HCT116 (cell line): ENCODE data around the gene BCL6. TPM values are rescaled to one million over a fixed set of nuclear protein-coding genes. Genes with fewer than 3 reads are reported as not detected.

ENCODE experiments used
- ATAC-seq: fragments of 200-7000 bp; cut with Tn5 transposase; 2 replicates; pipeline ENCODE4 v1.9.1; 2020; ENCODE audit warnings: mild to moderate bottlenecking, moderate library complexity
- BruUV-seq: library from RNA; stranded (reverse); fragments of 400-500 nt; replicated peaks from 2 replicates; lab custom pipeline; 2021; lab: Mats Ljungman, UMichigan
- CTCF ChIA-PET: fragments of 300-600 bp; sonication (Branson Sonifier 250); formaldehyde crosslinking; loops from one replicate; lab custom pipeline; 2021; ENCODE audit warnings: antibody characterized with exemption; lab: Charles Lee
- POLR2A ChIA-PET: fragments of 300-600, 350-600 bp; sonication (Branson Sonifier 250); formaldehyde crosslinking; loops from one replicate; lab custom pipeline; 2021; ENCODE audit warnings: antibody characterized with exemption; lab: Charles Lee
- RAD21 ChIA-PET, 2 experiments: fragments of 300-600 bp; sonication (Branson Sonifier 250); formaldehyde crosslinking; loops; one replicate each; lab custom pipeline; 2023; ENCODE audit warnings: low total read pairs in 2 of 2; ENCODE audit not compliant: uncharacterized antibody in 2 of 2, unreplicated experiment in 2 of 2, low non-redundant PET in 1 of 2; lab: Charles Lee
- DNase-seq: peaks from one replicate; pipeline ENCODE4 v3.0.0-alpha.2; 2010; ENCODE audit warnings: low read depth, low spot score
- H2AFZ ChIP-seq: fragments of 200-600 bp; shearing (Covaris generic), sonication (generic); 2 replicates; pipeline ENCODE4 v1.6.1; 2017; ENCODE audit warnings: low read depth, mixed run types, mixed read lengths, antibody characterized with exemption, low read length; ENCODE audit not compliant: poor library complexity, severe bottlenecking
- H3K27ac ChIP-seq: 2 replicates; pipeline ENCODE4 v1.5.1; 2012; ENCODE audit warnings: low read depth, low read length
- H3K27me3 ChIP-seq: fragments of 200-600 bp; sonication (generic); 2 replicates; pipeline ENCODE4 v1.6.1; 2016; ENCODE audit warnings: mixed run types, low read length, mixed read lengths; ENCODE audit not compliant: insufficient read depth
- H3K36me3 ChIP-seq, 2 experiments: fragments of 200-500 bp in 1 of 2; fragments of 200-600 bp in 1 of 2; sonication (Bioruptor generic) in 1 of 2; sonication (generic) in 1 of 2; 2 replicates each; pipeline versions ENCODE4 v1.5.1 to v1.6.1; 2014 to 2016; ENCODE audit warnings: low read length in 2 of 2, inconsistent platforms in 1 of 2, mixed read lengths in 1 of 2, mixed run types in 1 of 2; ENCODE audit not compliant: insufficient read depth in 2 of 2, control insufficient read depth in 1 of 2
- H3K4me1 ChIP-seq, 2 experiments: fragments of 200-600 bp in 1 of 2; sonication (generic) in 1 of 2; 2 replicates each; pipeline versions ENCODE4 v1.5.1 to v1.6.1; 2012 to 2017; ENCODE audit warnings: low read length in 2 of 2, inconsistent platforms in 1 of 2, mild to moderate bottlenecking in 1 of 2, mixed read lengths in 1 of 2, mixed run types in 1 of 2, moderate library complexity in 1 of 2; ENCODE audit not compliant: insufficient read depth in 2 of 2, control insufficient read depth in 1 of 2
- H3K4me2 ChIP-seq: fragments of 200-600 bp; sonication (generic); 2 replicates; pipeline ENCODE4 v1.6.1; 2017; ENCODE audit warnings: mixed run types, low read length, mixed read lengths
- H3K4me3 ChIP-seq, 2 experiments: fragments of 200-600 bp in 1 of 2; sonication (generic) in 1 of 2; replicated peaks in 1 of 2; 2 replicates each; pipeline ENCODE4 v1.5.1; 2011 to 2016; ENCODE audit warnings: low read length in 2 of 2, control low read depth in 1 of 2, low read depth in 1 of 2, mild to moderate bottlenecking in 1 of 2, mixed read lengths in 1 of 2, mixed run types in 1 of 2
- H3K79me2 ChIP-seq: fragments of 200-600 bp; sonication (generic); 2 replicates; pipeline ENCODE4 v1.6.1; 2017; ENCODE audit warnings: mild to moderate bottlenecking, mixed run types, low read length, moderate library complexity, mixed read lengths; ENCODE audit not compliant: insufficient read depth
- H3K9ac ChIP-seq: fragments of 200-600 bp; sonication (generic); 2 replicates; pipeline ENCODE4 v1.6.1; 2016; ENCODE audit warnings: low read length, mixed read lengths
- H3K9me2 ChIP-seq: fragments of 200-600 bp; sonication (generic), shearing (Covaris generic); 2 replicates; pipeline ENCODE4 v1.6.1; 2017; ENCODE audit warnings: mixed run types, mild to moderate bottlenecking, moderate library complexity; ENCODE audit not compliant: insufficient read depth
- H3K9me3 ChIP-seq, 2 experiments: fragments of 200-500 bp in 1 of 2; fragments of 200-600 bp in 1 of 2; sonication (Bioruptor generic) in 1 of 2; sonication (generic) in 1 of 2; 2 replicates each; pipeline ENCODE4 v1.6.1; 2014 to 2017; ENCODE audit warnings: low read length in 2 of 2, mixed read lengths in 2 of 2, inconsistent platforms in 1 of 2, low read depth in 1 of 2, mild to moderate bottlenecking in 1 of 2, mixed run types in 1 of 2, moderate library complexity in 1 of 2; ENCODE audit not compliant: control insufficient read depth in 1 of 2, insufficient read depth in 1 of 2
- H4K20me1 ChIP-seq: fragments of 200-600 bp; sonication (generic), shearing (Covaris generic); 2 replicates; pipeline ENCODE4 v1.6.1; 2017; ENCODE audit warnings: mixed run types, mild to moderate bottlenecking, moderate library complexity; ENCODE audit not compliant: insufficient read depth
- CBX3 ChIP-seq: IDR thresholded peaks from 2 replicates; pipeline ENCODE4 v1.6.1; 2012; ENCODE audit warnings: low read depth
- CEBPB ChIP-seq: IDR thresholded peaks from 2 replicates; pipeline ENCODE4 v1.6.1; 2012; ENCODE audit warnings: low read depth
- ELF1 ChIP-seq: IDR thresholded peaks from 2 replicates; pipeline ENCODE4 v1.6.1; 2012; ENCODE audit warnings: low read depth, borderline replicate concordance
- JUND ChIP-seq: IDR thresholded peaks from 2 replicates; pipeline ENCODE4 v1.6.1; 2012
- POLR2A ChIP-seq: IDR thresholded peaks from 2 replicates; pipeline ENCODE4 v1.7.0; 2011; ENCODE audit warnings: borderline replicate concordance; ENCODE audit not compliant: insufficient read depth, insufficient read length; ENCODE audit errors: extremely low read depth
- POLR2AphosphoS5 ChIP-seq: IDR thresholded peaks from 2 replicates; pipeline ENCODE4 v1.6.1; 2011; ENCODE audit warnings: mild to moderate bottlenecking, low read depth, low read length, moderate library complexity
- RAD21 ChIP-seq: IDR thresholded peaks from 2 replicates; pipeline ENCODE4 v1.6.1; 2012; ENCODE audit warnings: low read depth, mild to moderate bottlenecking
- SP1 ChIP-seq: IDR thresholded peaks from 2 replicates; pipeline ENCODE4 v1.6.1; 2012; ENCODE audit warnings: low read depth
- TCF7L2 ChIP-seq: IDR thresholded peaks from 2 replicates; pipeline ENCODE4 v1.7.0; 2011; ENCODE audit warnings: borderline replicate concordance, inconsistent platforms; ENCODE audit not compliant: insufficient read depth, insufficient read length; ENCODE audit errors: extremely low read depth
- YY1 ChIP-seq: IDR thresholded peaks from 2 replicates; pipeline ENCODE4 v1.6.1; 2011; ENCODE audit warnings: low read length, low read depth, moderate library complexity, mild to moderate bottlenecking; ENCODE audit not compliant: insufficient replicate concordance; ENCODE audit errors: extremely low read depth
- ZFX ChIP-seq: fragments of 450-650 bp; IDR thresholded peaks from 2 replicates; pipeline ENCODE4 v1.6.1; 2017
- intact Hi-C: fragments of 100-400 bp; cut with micrococcal nuclease; formaldehyde crosslinking; loops from 2 replicates; pipeline ENCODE4 v1.10.0; 2022
- total RNA-seq: library from RNA; stranded (reverse); gene quantifications from one replicate; pipeline ENCODE4 v1.2.1, GENCODE V29; 2021; ENCODE audit not compliant: unreplicated experiment
- TF ChIP-seq, protein P1 (sequence below): IDR thresholded peaks from 2 replicates; pipeline ENCODE4 v1.6.1; 2012
- TF ChIP-seq, protein P2 (sequence below): IDR thresholded peaks from 2 replicates; pipeline ENCODE4 v1.6.1; 2012
- TF ChIP-seq, protein P3 (sequence below): IDR thresholded peaks from 2 replicates; pipeline ENCODE4 v1.6.1; 2012; ENCODE audit warnings: low read depth
- TF ChIP-seq, protein P4 (sequence below), 3 experiments: fragments of 200-600 bp in 1 of 3; sonication (generic) in 1 of 3; IDR thresholded peaks in 2 of 3; conservative IDR thresholded peaks in 1 of 3; 2 replicates each; pipeline ENCODE4 v1.5.1; 2012 to 2017; ENCODE audit warnings: low read depth in 2 of 3, low read length in 2 of 3, antibody characterized with exemption in 1 of 3, borderline replicate concordance in 1 of 3, control low read depth in 1 of 3, mild to moderate bottlenecking in 1 of 3, mixed read lengths in 1 of 3, mixed run types in 1 of 3, moderate library complexity in 1 of 3; ENCODE audit not compliant: insufficient read depth in 1 of 3

BCL6 gene
- total RNA-seq, 1 experiment from 2014 or later: 17.5 TPM

DNA sequence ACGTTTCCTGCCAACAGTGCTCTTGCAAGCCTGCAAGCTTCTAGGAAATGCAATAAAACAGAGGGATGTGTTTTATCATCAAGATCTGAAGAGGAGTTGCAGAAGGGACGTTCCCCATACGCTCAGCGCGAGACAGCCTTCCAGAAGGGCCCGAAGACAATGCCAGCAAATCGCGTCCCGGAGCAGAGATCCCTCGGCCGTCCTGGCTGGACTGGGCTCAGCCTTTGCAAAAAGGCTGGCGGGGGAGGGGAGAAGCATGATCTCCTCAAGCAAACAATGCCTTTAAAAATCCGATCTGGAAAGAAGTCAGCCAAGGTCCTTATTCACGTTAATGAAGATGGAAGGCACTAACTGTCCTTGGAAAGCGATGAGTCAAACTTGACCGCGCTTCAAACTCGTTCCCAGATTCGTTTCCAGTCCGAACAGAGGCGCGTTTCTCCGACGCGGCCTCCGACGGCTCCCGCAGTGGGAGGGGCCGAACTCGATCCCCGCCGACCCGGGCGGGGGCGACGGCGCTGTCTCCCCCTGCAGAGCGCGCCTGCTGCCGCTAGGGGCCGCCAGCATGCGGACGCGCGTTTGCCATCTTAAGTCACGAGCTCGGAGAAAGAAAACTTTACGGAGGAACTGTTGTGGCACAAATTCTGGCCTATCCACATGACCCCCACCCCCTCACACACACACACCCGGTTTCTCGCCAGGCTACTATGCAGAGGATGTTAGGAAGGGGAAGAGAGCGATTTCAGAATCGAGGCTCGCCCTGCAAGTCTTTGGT is 5.5 kb downstream of the BCL6 start:
- H3K9me2 ChIP-seq: no peaks in the 10 kb centered on the region
- H4K20me1 ChIP-seq: no peaks in the 10 kb centered on the region
- ATAC-seq (peak; percentile 49), DNase-seq (peak; percentile 60)
- peak overlapping the region; percentile 97 for H3K4me2 ChIP-seq
- intact Hi-C loops: loop anchor here (2.0 to 10.0 kb wide), 6 partner anchors 225 to 1301 kb away; no protein-coding TSS in a partner anchor
- H3K4me3 ChIP-seq: peak overlapping the region; percentile 47 to 85
- no peaks in the 10 kb centered on the region for H3K9me3 ChIP-seq
- H3K79me2 ChIP-seq: peaks cover 6% of the 10 kb centered on the region; the same call in 1 of the 2 replicates
- no peaks in the 10 kb centered on the region for H3K36me3 ChIP-seq
- TF ChIP-seq RAD21 (no peak), POLR2A (no peak), YY1 (peak; percentile 83), JUND (no peak), ELF1 (no peak), CBX3 (no peak), TCF7L2 (peak; percentile 8), ZFX (0 out of 2 replicates have a peak, but pooled peaks have one; percentile 43), SP1 (no peak), CEBPB (no peak), POLR2AphosphoS5 (peak; percentile 27; the same call in 1 of the 2 replicates)
- TF ChIP-seq, protein P1, sequence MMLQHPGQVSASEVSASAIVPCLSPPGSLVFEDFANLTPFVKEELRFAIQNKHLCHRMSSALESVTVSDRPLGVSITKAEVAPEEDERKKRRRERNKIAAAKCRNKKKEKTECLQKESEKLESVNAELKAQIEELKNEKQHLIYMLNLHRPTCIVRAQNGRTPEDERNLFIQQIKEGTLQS: no peak
- TF ChIP-seq, protein P2, sequence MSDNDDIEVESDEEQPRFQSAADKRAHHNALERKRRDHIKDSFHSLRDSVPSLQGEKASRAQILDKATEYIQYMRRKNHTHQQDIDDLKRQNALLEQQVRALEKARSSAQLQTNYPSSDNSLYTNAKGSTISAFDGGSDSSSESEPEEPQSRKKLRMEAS: no peak
- TF ChIP-seq, protein P3, sequence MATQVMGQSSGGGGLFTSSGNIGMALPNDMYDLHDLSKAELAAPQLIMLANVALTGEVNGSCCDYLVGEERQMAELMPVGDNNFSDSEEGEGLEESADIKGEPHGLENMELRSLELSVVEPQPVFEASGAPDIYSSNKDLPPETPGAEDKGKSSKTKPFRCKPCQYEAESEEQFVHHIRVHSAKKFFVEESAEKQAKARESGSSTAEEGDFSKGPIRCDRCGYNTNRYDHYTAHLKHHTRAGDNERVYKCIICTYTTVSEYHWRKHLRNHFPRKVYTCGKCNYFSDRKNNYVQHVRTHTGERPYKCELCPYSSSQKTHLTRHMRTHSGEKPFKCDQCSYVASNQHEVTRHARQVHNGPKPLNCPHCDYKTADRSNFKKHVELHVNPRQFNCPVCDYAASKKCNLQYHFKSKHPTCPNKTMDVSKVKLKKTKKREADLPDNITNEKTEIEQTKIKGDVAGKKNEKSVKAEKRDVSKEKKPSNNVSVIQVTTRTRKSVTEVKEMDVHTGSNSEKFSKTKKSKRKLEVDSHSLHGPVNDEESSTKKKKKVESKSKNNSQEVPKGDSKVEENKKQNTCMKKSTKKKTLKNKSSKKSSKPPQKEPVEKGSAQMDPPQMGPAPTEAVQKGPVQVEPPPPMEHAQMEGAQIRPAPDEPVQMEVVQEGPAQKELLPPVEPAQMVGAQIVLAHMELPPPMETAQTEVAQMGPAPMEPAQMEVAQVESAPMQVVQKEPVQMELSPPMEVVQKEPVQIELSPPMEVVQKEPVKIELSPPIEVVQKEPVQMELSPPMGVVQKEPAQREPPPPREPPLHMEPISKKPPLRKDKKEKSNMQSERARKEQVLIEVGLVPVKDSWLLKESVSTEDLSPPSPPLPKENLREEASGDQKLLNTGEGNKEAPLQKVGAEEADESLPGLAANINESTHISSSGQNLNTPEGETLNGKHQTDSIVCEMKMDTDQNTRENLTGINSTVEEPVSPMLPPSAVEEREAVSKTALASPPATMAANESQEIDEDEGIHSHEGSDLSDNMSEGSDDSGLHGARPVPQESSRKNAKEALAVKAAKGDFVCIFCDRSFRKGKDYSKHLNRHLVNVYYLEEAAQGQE: no peak
- TF ChIP-seq, protein P4, sequence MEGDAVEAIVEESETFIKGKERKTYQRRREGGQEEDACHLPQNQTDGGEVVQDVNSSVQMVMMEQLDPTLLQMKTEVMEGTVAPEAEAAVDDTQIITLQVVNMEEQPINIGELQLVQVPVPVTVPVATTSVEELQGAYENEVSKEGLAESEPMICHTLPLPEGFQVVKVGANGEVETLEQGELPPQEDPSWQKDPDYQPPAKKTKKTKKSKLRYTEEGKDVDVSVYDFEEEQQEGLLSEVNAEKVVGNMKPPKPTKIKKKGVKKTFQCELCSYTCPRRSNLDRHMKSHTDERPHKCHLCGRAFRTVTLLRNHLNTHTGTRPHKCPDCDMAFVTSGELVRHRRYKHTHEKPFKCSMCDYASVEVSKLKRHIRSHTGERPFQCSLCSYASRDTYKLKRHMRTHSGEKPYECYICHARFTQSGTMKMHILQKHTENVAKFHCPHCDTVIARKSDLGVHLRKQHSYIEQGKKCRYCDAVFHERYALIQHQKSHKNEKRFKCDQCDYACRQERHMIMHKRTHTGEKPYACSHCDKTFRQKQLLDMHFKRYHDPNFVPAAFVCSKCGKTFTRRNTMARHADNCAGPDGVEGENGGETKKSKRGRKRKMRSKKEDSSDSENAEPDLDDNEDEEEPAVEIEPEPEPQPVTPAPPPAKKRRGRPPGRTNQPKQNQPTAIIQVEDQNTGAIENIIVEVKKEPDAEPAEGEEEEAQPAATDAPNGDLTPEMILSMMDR (IDR thresholded peaks at IDR 0.05 in 2 of 3, conservative IDR thresholded peaks at IDR 0.05 in 1 of 3; ENCODE audit: borderline replicate concordance in 1 of 3, insufficient read depth in 1 of 3, low read depth in 2 of 3, low read length in 2 of 3): peak in 2 of 3 experiments; percentile 96 to 99; a peak in 4 of 6 replicates
- no peaks in the 10 kb centered on the region for H3K27me3 ChIP-seq
- peak overlapping the region; percentile 67 for H2AFZ ChIP-seq
- no TSS peak for BruUV-seq
- ChIA-PET RAD21 (interaction anchor here in 1 of 2 experiments (0.7 to 2.1 kb wide), 4 partner anchors 559 to 1215 kb away, joined by 3 to 14 read pairs (median 4); no protein-coding TSS in a partner anchor), CTCF (interaction anchor here (0.6 to 4.2 kb wide), 34 partner anchors 9 to 1494 kb away, joined by 3 to 260 read pairs (median 4); no protein-coding TSS in a partner anchor), POLR2A (interaction anchor here (1.5 to 1.9 kb wide), 3 partner anchors 555 to 1214 kb away, joined by 3 to 15 read pairs (median 4); no protein-coding TSS in a partner anchor)
- peaks cover 28 to 67% of the 10 kb centered on the region in 2 experiments for H3K4me1 ChIP-seq
- peak overlapping the region; percentile 71 for H3K9ac ChIP-seq
- H3K27ac ChIP-seq: peak overlapping the region; percentile 39
